Right ventricle myocardium superior (tissue), 1 donor: ENCODE results near the gene ABCA6. TPM values are rescaled to one million over a fixed set of nuclear protein-coding genes. Genes with fewer than 3 reads are reported as not detected.

Experiments
- ATAC-seq: fragments of 200-7000 bp; cut with Tn5 transposase; one replicate; pipeline ENCODE4 v1.9.1; 2020; ENCODE audit warnings: mild to moderate bottlenecking; ENCODE audit not compliant: poor library complexity
- DNase-seq: peaks from one replicate; pipeline ENCODE4 v3.0.0-alpha.2; 2020
- intact Hi-C: fragments of 100-400 bp; cut with DNase I; formaldehyde crosslinking; loops from one replicate; pipeline ENCODE4 v1.11.2; 2022
- total RNA-seq: library from RNA; stranded (reverse); fragmentation: NEBNext Ultra II Directional; extraction: Animal tissue kit (Norgen Biotek cat#: 25700); gene quantifications from one replicate; pipeline ENCODE4 v1.2.1, GENCODE V29; 2021
- donor health status: DM: no; HTN: yes; CAD: no; lungs with severe emphysema.

The ABCA6 gene
- total RNA-seq, 1 donor from 2014 or later: 29.7 TPM

GRCh38 chr17:69059458-69060175 is 82.1 kb downstream of the ABCA6 start:
- DNase-seq: no peak
- peak; percentile 19 for ATAC-seq
- intact Hi-C loops: no loop called here

GRCh38 chr17:69058165-69058564 is 83.5 kb downstream of the ABCA6 start:
- intact Hi-C loops: no loop called here
- no peak for DNase-seq
- ATAC-seq: no peak

- DNase-seq (no peak), ATAC-seq (no peak)
- intact Hi-C loops: no loop called here
Observed at GRCh38 chr17:69057280-69057679, 84.4 kb downstream of the ABCA6 start.

- ATAC-seq (no peak), DNase-seq (no peak)
- intact Hi-C loops: no loop called here
Observed at GRCh38 chr17:69056179-69056823, 85.4 kb downstream of the ABCA6 start.

GRCh38 chr17:69055334-69055733 is 86.4 kb downstream of the ABCA6 start:
- intact Hi-C loops: no loop called here
- DNase-seq: no peak
- ATAC-seq: peak; percentile 33

- intact Hi-C loops: no loop called here
- peak; percentile 36 for ATAC-seq
- no peak for DNase-seq
Observed at GRCh38 chr17:69050999-69051775, 90.5 kb downstream of the ABCA6 start.

- ATAC-seq: no peak
- no peak for DNase-seq
- intact Hi-C loops: no loop called here
Observed at GRCh38 chr17:69048634-69049033, 93.1 kb downstream of the ABCA6 start.

- intact Hi-C loops: no loop called here
- DNase-seq: peak; percentile 76
Observed at GRCh38 chr17:69047368-69048263, 94.1 kb downstream of the ABCA6 start.

GRCh38 chr17:69046121-69046807 is 95.4 kb downstream of the ABCA6 start:
- DNase-seq (no peak), ATAC-seq (no peak)
- intact Hi-C loops: no loop called here

More at GRCh38 chr17:69047368-69048263, 94.1 kb downstream of the ABCA6 start:
- peak; percentile 95 for ATAC-seq

GRCh38 chr17:69045646-69046045 is 96.0 kb downstream of the ABCA6 start:
- intact Hi-C loops: no loop called here
- ATAC-seq: no peak
- DNase-seq: no peak

- DNase-seq: no peak
- no peak for ATAC-seq
- intact Hi-C loops: no loop called here
Observed at GRCh38 chr17:69044371-69044770, 97.3 kb downstream of the ABCA6 start.

GRCh38 chr17:69043098-69043734 is 98.5 kb downstream of the ABCA6 start:
- ATAC-seq (no peak), DNase-seq (no peak)
- intact Hi-C loops: no loop called here

GRCh38 chr17:69042308-69042707 is 99.4 kb downstream of the ABCA6 start:
- DNase-seq (no peak), ATAC-seq (no peak)
- intact Hi-C loops: no loop called here

- DNase-seq (no peak), ATAC-seq (no peak)
- intact Hi-C loops: no loop called here
Observed at GRCh38 chr17:69031839-69032238, 109.9 kb downstream of the ABCA6 start.

GRCh38 chr17:69030169-69030568 is 111.5 kb downstream of the ABCA6 start:
- ATAC-seq (no peak), DNase-seq (no peak)
- intact Hi-C loops: no loop called here
